Measurements from ENCODE around the gene CETP. TPM values are rescaled to one million over a fixed set of nuclear protein-coding genes. Genes with fewer than 3 reads are reported as not detected.

The CETP gene
- total and polyA plus RNA-seq, 2 of the 13 experiments (the other 11 are each of a cell fraction or from before 2014, with no cell fraction given) = 0.31 to 9.8 TPM

DNA sequence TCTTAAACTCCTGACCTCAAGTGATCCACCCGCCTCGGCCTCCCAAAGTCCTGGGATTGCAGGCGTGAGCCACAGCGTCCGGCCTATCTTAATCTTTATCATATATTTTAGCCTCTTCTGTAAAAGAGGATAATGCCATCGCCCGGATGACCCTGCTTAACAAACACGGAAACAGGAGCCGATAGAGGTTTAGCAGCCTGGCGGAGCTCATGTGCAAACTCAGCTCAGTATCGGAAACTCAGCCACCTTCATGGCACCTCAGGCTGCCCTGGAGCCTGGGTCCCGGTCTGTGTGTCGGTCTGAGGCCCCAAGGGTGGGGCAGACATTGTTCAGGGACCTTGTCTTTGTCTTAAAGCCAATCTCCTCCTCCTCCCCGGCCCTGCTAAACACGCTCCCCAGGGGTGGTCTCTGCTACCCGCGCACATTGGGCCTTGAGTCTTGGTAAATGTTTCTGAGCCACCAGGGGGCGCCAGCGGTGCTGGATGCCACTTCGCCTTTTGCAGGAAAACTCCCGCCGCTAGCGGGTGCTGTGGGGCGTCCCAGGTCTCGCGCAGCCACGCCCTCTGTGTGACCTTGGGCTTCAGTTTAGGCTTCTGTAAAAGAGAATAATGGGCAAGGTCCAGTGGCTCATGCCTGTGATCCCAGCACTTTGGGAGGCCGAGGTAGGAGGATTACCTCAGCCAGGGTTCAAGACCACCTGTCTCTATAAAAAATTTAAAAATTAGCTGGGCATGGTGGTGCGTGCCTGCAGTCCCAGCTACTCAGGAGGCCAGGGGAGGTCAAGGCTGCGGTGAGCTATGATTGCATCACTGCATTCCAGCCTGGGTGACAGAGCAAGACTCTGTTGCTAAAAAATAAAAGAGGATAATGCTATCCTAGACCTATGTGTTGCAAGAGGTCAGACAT, 2.7 kb downstream of the CETP start (continued):
- TF ChIP-seq, protein P1, sequence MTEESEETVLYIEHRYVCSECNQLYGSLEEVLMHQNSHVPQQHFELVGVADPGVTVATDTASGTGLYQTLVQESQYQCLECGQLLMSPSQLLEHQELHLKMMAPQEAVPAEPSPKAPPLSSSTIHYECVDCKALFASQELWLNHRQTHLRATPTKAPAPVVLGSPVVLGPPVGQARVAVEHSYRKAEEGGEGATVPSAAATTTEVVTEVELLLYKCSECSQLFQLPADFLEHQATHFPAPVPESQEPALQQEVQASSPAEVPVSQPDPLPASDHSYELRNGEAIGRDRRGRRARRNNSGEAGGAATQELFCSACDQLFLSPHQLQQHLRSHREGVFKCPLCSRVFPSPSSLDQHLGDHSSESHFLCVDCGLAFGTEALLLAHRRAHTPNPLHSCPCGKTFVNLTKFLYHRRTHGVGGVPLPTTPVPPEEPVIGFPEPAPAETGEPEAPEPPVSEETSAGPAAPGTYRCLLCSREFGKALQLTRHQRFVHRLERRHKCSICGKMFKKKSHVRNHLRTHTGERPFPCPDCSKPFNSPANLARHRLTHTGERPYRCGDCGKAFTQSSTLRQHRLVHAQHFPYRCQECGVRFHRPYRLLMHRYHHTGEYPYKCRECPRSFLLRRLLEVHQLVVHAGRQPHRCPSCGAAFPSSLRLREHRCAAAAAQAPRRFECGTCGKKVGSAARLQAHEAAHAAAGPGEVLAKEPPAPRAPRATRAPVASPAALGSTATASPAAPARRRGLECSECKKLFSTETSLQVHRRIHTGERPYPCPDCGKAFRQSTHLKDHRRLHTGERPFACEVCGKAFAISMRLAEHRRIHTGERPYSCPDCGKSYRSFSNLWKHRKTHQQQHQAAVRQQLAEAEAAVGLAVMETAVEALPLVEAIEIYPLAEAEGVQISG (CRISPR knock-in tag; IDR thresholded peaks at IDR 0.05) = peak; percentile 83
- no peak for TF ChIP-seq ZNF253 (CRISPR knock-in tag; IDR thresholded peaks at IDR 0.05; ENCODE audit: borderline replicate concordance)
- no peak for TF ChIP-seq MBNL3 (CRISPR knock-in tag; conservative IDR thresholded peaks at IDR 0.05)
- no peak for TF ChIP-seq HMGA1 (CRISPR knock-in tag; conservative IDR thresholded peaks at IDR 0.05)
- peak; percentile 98; the same call in 1 of the 2 replicates for TF ChIP-seq AHR (CRISPR knock-in tag; IDR thresholded peaks at IDR 0.05)
- TF ChIP-seq SMAD1 (CRISPR knock-in tag; IDR thresholded peaks at IDR 0.05; ENCODE audit: borderline replicate concordance, low read depth) = 0 out of 2 replicates have a peak, but pooled peaks have one; percentile 44
- no peak for TF ChIP-seq PAWR (CRISPR knock-in tag; IDR thresholded peaks at IDR 0.05; ENCODE audit: borderline replicate concordance)
- TF ChIP-seq ZNF350 (CRISPR knock-in tag; IDR thresholded peaks at IDR 0.05; ENCODE audit: borderline replicate concordance, low read depth) = peak; percentile 84; the same call in 1 of the 2 replicates
- TF ChIP-seq POLR2A (IDR thresholded peaks at IDR 0.05; ENCODE audit: insufficient read depth in 1 of 2, low read depth in 2 of 2, low read length in 2 of 2) = no peak
- no peak for TF ChIP-seq ARNT2 (CRISPR knock-in tag; IDR thresholded peaks at IDR 0.05; ENCODE audit: low read depth)
- no peak for TF ChIP-seq HES4 (CRISPR knock-in tag; IDR thresholded peaks at IDR 0.05; ENCODE audit: borderline replicate concordance)
- TF ChIP-seq CENPBD1 (CRISPR knock-in tag; IDR thresholded peaks at IDR 0.05; ENCODE audit: borderline replicate concordance, low read depth) = no peak
- TF ChIP-seq ZNF232 (CRISPR knock-in tag; IDR thresholded peaks at IDR 0.05; ENCODE audit: borderline replicate concordance) = no peak; the same call in 1 of the 2 replicates
- no peak for TF ChIP-seq ZFP36 (IDR thresholded peaks at IDR 0.05; ENCODE audit: borderline replicate concordance, low read depth, low read length, partially characterized antibody)
- TF ChIP-seq SIN3B (IDR thresholded peaks at IDR 0.05; ENCODE audit: low read length) = no peak
- TF ChIP-seq MTF1 (CRISPR knock-in tag; IDR thresholded peaks at IDR 0.05) = no peak
- TF ChIP-seq ZNF724P (CRISPR knock-in tag; IDR thresholded peaks at IDR 0.05; ENCODE audit: borderline replicate concordance) = no peak
- TF ChIP-seq NR3C1 (CRISPR knock-in tag; IDR thresholded peaks at IDR 0.05) = no peak
- peak; percentile 59; the same call in 1 of the 2 replicates for TF ChIP-seq MIER3 (CRISPR knock-in tag; IDR thresholded peaks at IDR 0.05; ENCODE audit: borderline replicate concordance)
- TF ChIP-seq CBX5 (CRISPR knock-in tag; IDR thresholded peaks at IDR 0.05; ENCODE audit: borderline replicate concordance) = peak; percentile 76
- TF ChIP-seq SIX4 (CRISPR knock-in tag; IDR thresholded peaks at IDR 0.05) = 0 out of 2 replicates have a peak, but pooled peaks have one; percentile 44
- no peak; the same call in 1 of the 2 replicates for TF ChIP-seq NAIF1 (CRISPR knock-in tag; IDR thresholded peaks at IDR 0.05; ENCODE audit: borderline replicate concordance)
- TF ChIP-seq ZFX (CRISPR knock-in tag; IDR thresholded peaks at IDR 0.05; ENCODE audit: low read depth) = peak; percentile 52
- no peak for TF ChIP-seq DBP (CRISPR knock-in tag; IDR thresholded peaks at IDR 0.05; ENCODE audit: not compliant biosample characterization)
- TF ChIP-seq ZNF10 (CRISPR knock-in tag; IDR thresholded peaks at IDR 0.05; ENCODE audit: borderline replicate concordance, low read depth) = no peak
- no peak for TF ChIP-seq GLI4 (CRISPR knock-in tag; IDR thresholded peaks at IDR 0.05; ENCODE audit: borderline replicate concordance)
